ENCODE data around the gene CAV1. TPM values are rescaled to one million over a fixed set of nuclear protein-coding genes. Genes with fewer than 3 reads are reported as not detected.

The CAV1 gene
- total RNA-seq, 1 experiment from 2014 or later = not detected

DNA sequence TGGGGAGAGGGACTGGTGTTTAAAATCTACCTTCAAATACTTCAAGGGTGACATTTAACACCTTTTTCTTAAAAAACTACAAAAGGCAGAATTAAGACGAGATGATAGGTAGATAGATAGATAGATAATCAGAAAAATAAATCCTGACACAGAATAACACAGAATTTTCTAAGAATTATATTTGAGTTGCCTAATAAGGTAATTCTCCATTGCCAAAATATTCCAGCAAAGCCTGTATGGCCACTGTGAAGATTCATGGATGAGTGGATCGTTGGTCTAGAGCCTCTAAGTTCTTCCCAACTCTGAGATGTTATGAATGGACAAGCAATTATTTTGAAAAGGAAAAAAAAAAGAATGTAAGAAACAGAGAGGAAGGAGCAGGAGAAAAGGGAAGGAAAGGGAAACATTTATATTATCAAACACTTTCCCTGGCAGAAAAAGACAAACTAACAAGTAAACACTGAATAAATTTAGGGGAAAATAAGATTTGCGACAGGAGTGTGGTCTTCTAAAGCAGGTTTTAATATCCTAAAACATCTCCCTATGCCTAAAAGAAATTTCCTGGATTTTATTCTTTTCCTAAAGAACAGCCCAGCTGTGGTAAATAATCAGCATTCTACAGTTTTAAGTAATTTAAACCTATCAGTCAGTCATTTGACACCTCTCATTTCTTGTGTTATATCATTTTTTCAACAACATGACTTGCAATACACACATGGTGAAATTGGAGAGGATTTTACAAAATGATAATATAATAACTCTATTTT lies 32.8 kb upstream of the CAV1 start:
- H4K20me1 ChIP-seq (ENCODE audit: insufficient read depth, low read depth, low read length) = no peaks in the 10 kb centered on the region
- H3K27ac ChIP-seq (ENCODE audit: low read length) = no peak overlapping the region
- no peak overlapping the region for H2AFZ ChIP-seq (ENCODE audit: low read length)
- no peak for DNase-seq
- H3K4me1 ChIP-seq (ENCODE audit: low read length) = no peaks in the 10 kb centered on the region
- H3K36me3 ChIP-seq (ENCODE audit: insufficient read depth, low read length) = no peaks in the 10 kb centered on the region
- no peak overlapping the region for H3K4me3 ChIP-seq (ENCODE audit: low read length)
- H3K9ac ChIP-seq (ENCODE audit: low read length) = no peak overlapping the region
- no peaks in the 10 kb centered on the region for H3K9me3 ChIP-seq (ENCODE audit: low read length)
- no peak overlapping the region for H3K4me2 ChIP-seq (ENCODE audit: low read depth, low read length, poor library complexity, severe bottlenecking)
- no peaks in the 10 kb centered on the region for H3K79me2 ChIP-seq (ENCODE audit: low read length)
- no peaks in the 10 kb centered on the region for H3K27me3 ChIP-seq (ENCODE audit: low read length)
- no peaks in the 10 kb centered on the region for H3K9me2 ChIP-seq (replicated peaks; ENCODE audit: insufficient read depth, low read length)

GRCh38 chr7:116492654-116493109 lies 32.2 kb upstream of the CAV1 start:
- no peaks in the 10 kb centered on the region for H3K79me2 ChIP-seq (ENCODE audit: low read length)
- H3K4me1 ChIP-seq (ENCODE audit: low read length) = no peaks in the 10 kb centered on the region
- no peaks in the 10 kb centered on the region for H3K9me2 ChIP-seq (replicated peaks; ENCODE audit: insufficient read depth, low read length)
- DNase-seq = no peak
- no peaks in the 10 kb centered on the region for H3K27me3 ChIP-seq (ENCODE audit: low read length)
- H3K4me3 ChIP-seq (ENCODE audit: low read length) = no peak overlapping the region
- no peak overlapping the region for H3K4me2 ChIP-seq (ENCODE audit: low read depth, low read length, poor library complexity, severe bottlenecking)
- H3K9me3 ChIP-seq (ENCODE audit: low read length) = no peaks in the 10 kb centered on the region
- H3K27ac ChIP-seq (ENCODE audit: low read length) = no peak overlapping the region
- H2AFZ ChIP-seq (ENCODE audit: low read length) = no peak overlapping the region
- H3K9ac ChIP-seq (ENCODE audit: low read length) = no peak overlapping the region
- no peaks in the 10 kb centered on the region for H3K36me3 ChIP-seq (ENCODE audit: insufficient read depth, low read length)
- no peaks in the 10 kb centered on the region for H4K20me1 ChIP-seq (ENCODE audit: insufficient read depth, low read depth, low read length)

GRCh38 chr7:116493449-116493848 lies 31.4 kb upstream of the CAV1 start:
- Histone ChIP-seq H3K9me3 (ENCODE audit: low read length) (no peaks in the 10 kb centered on the region), H3K9ac (ENCODE audit: low read length) (no peak overlapping the region), H3K4me1 (ENCODE audit: low read length) (no peaks in the 10 kb centered on the region), H3K4me2 (ENCODE audit: low read depth, low read length, poor library complexity, severe bottlenecking) (no peak overlapping the region), H3K27me3 (ENCODE audit: low read length) (no peaks in the 10 kb centered on the region), H4K20me1 (ENCODE audit: insufficient read depth, low read depth, low read length) (no peaks in the 10 kb centered on the region), H3K36me3 (ENCODE audit: insufficient read depth, low read length) (no peaks in the 10 kb centered on the region), H3K9me2 (replicated peaks; ENCODE audit: insufficient read depth, low read length) (no peaks in the 10 kb centered on the region), H3K79me2 (ENCODE audit: low read length) (no peaks in the 10 kb centered on the region), H3K27ac (ENCODE audit: low read length) (no peak overlapping the region), H2AFZ (ENCODE audit: low read length) (no peak overlapping the region), H3K4me3 (ENCODE audit: low read length) (no peak overlapping the region)
- no peak for DNase-seq

- H3K79me2 ChIP-seq (ENCODE audit: low read length) = no peaks in the 10 kb centered on the region
- no peaks in the 10 kb centered on the region for H3K36me3 ChIP-seq (ENCODE audit: insufficient read depth, low read length)
- H3K9me2 ChIP-seq (replicated peaks; ENCODE audit: insufficient read depth, low read length) = no peaks in the 10 kb centered on the region
Observed at GRCh38 chr7:116494472-116494871, 30.4 kb upstream of the CAV1 start.

GRCh38 chr7:116495736-116496135 lies 29.1 kb upstream of the CAV1 start:
- H3K27me3 ChIP-seq (ENCODE audit: low read length) = no peaks in the 10 kb centered on the region
- H3K4me2 ChIP-seq (ENCODE audit: low read depth, low read length, poor library complexity, severe bottlenecking) = no peak overlapping the region
- no peaks in the 10 kb centered on the region for H3K9me3 ChIP-seq (ENCODE audit: low read length)

More at GRCh38 chr7:116494472-116494871, 30.4 kb upstream of the CAV1 start:
- DNase-seq = no peak
- no peaks in the 10 kb centered on the region for H3K9me3 ChIP-seq (ENCODE audit: low read length)
- no peaks in the 10 kb centered on the region for H3K4me1 ChIP-seq (ENCODE audit: low read length)
- no peaks in the 10 kb centered on the region for H4K20me1 ChIP-seq (ENCODE audit: insufficient read depth, low read depth, low read length)
- H3K27ac ChIP-seq (ENCODE audit: low read length) = no peak overlapping the region
- no peaks in the 10 kb centered on the region for H3K27me3 ChIP-seq (ENCODE audit: low read length)
- H2AFZ ChIP-seq (ENCODE audit: low read length) = no peak overlapping the region
- no peak overlapping the region for H3K4me2 ChIP-seq (ENCODE audit: low read depth, low read length, poor library complexity, severe bottlenecking)
- no peak overlapping the region for H3K4me3 ChIP-seq (ENCODE audit: low read length)
- no peak overlapping the region for H3K9ac ChIP-seq (ENCODE audit: low read length)

DNA sequence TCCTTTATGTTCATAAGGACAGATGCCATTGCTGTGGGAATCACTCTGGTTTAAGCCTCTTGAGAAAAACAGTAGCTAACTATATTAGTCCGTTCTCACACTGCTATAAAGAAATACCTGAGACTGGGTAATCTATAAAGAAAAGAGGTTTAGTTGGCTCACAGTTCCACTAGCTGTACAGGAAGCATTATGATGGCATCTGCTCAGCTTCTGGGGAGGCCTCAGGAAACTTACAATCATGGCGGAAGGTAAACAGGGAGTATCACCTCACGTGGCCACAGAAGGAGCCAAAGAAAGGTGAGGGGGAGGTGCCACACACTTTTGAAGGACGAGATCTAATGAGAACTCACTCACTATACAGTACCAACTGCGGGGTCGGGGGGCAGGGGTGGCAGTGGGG lies 28.2 kb upstream of the CAV1 start:
- H3K4me1 ChIP-seq (ENCODE audit: low read length) = no peaks in the 10 kb centered on the region
- no peaks in the 10 kb centered on the region for H3K9me2 ChIP-seq (replicated peaks; ENCODE audit: insufficient read depth, low read length)
- no peak overlapping the region for H3K4me2 ChIP-seq (ENCODE audit: low read depth, low read length, poor library complexity, severe bottlenecking)
- no peak overlapping the region for H3K9ac ChIP-seq (ENCODE audit: low read length)
- no peaks in the 10 kb centered on the region for H3K27me3 ChIP-seq (ENCODE audit: low read length)
- H3K36me3 ChIP-seq (ENCODE audit: insufficient read depth, low read length) = no peaks in the 10 kb centered on the region
- no peak overlapping the region for H3K4me3 ChIP-seq (ENCODE audit: low read length)
- no peaks in the 10 kb centered on the region for H3K79me2 ChIP-seq (ENCODE audit: low read length)
- no peak for DNase-seq
- no peak overlapping the region for H2AFZ ChIP-seq (ENCODE audit: low read length)
- no peaks in the 10 kb centered on the region for H4K20me1 ChIP-seq (ENCODE audit: insufficient read depth, low read depth, low read length)
- no peaks in the 10 kb centered on the region for H3K9me3 ChIP-seq (ENCODE audit: low read length)
- H3K27ac ChIP-seq (ENCODE audit: low read length) = no peak overlapping the region

More at GRCh38 chr7:116495736-116496135, 29.1 kb upstream of the CAV1 start:
- Histone ChIP-seq H3K9me2 (replicated peaks; ENCODE audit: insufficient read depth, low read length) (no peaks in the 10 kb centered on the region), H3K4me3 (ENCODE audit: low read length) (no peak overlapping the region), H4K20me1 (ENCODE audit: insufficient read depth, low read depth, low read length) (no peaks in the 10 kb centered on the region), H2AFZ (ENCODE audit: low read length) (no peak overlapping the region), H3K4me1 (ENCODE audit: low read length) (no peaks in the 10 kb centered on the region), H3K9ac (ENCODE audit: low read length) (no peak overlapping the region), H3K36me3 (ENCODE audit: insufficient read depth, low read length) (no peaks in the 10 kb centered on the region), H3K79me2 (ENCODE audit: low read length) (no peaks in the 10 kb centered on the region), H3K27ac (ENCODE audit: low read length) (no peak overlapping the region)
- DNase-seq = no peak

- no peaks in the 10 kb centered on the region for H3K9me2 ChIP-seq (replicated peaks; ENCODE audit: insufficient read depth, low read length)
- H3K4me1 ChIP-seq (ENCODE audit: low read length) = no peaks in the 10 kb centered on the region
- H3K36me3 ChIP-seq (ENCODE audit: insufficient read depth, low read length) = no peaks in the 10 kb centered on the region
- H4K20me1 ChIP-seq (ENCODE audit: insufficient read depth, low read depth, low read length) = no peaks in the 10 kb centered on the region
- H3K27ac ChIP-seq (ENCODE audit: low read length) = no peak overlapping the region
- no peak overlapping the region for H2AFZ ChIP-seq (ENCODE audit: low read length)
- no peaks in the 10 kb centered on the region for H3K27me3 ChIP-seq (ENCODE audit: low read length)
- no peaks in the 10 kb centered on the region for H3K79me2 ChIP-seq (ENCODE audit: low read length)
- no peak overlapping the region for H3K4me2 ChIP-seq (ENCODE audit: low read depth, low read length, poor library complexity, severe bottlenecking)
- DNase-seq = no peak
- no peaks in the 10 kb centered on the region for H3K9me3 ChIP-seq (ENCODE audit: low read length)
- no peak overlapping the region for H3K9ac ChIP-seq (ENCODE audit: low read length)
- H3K4me3 ChIP-seq (ENCODE audit: low read length) = no peak overlapping the region
Observed at GRCh38 chr7:116497708-116498107, 27.1 kb upstream of the CAV1 start.

GRCh38 chr7:116499168-116500077 lies 25.4 kb upstream of the CAV1 start, which contains the start of gene CAV2:
TSS of gene CAV2 (plus strand) at chr7:116499738. CDS start at chr7:116499782, 44 bp downstream.
- no peaks in the 10 kb centered on the region for H3K9me3 ChIP-seq (ENCODE audit: low read length)
- no peak within 1 kb of the TSS for H3K4me3 ChIP-seq (ENCODE audit: low read length)
- no peaks in the 10 kb centered on the region for H3K4me1 ChIP-seq (ENCODE audit: low read length)
- H3K9ac ChIP-seq (ENCODE audit: low read length) = no peak within 1 kb of the TSS
- H3K36me3 ChIP-seq (ENCODE audit: insufficient read depth, low read length) = no peaks in the 10 kb centered on the region
- H3K27me3 ChIP-seq (ENCODE audit: low read length) = no peaks in the 10 kb centered on the region
- H2AFZ ChIP-seq (ENCODE audit: low read length) = no peak within 1 kb of the TSS
- no peak within 1 kb of the TSS for H3K4me2 ChIP-seq (ENCODE audit: low read depth, low read length, poor library complexity, severe bottlenecking)
- H3K27ac ChIP-seq (ENCODE audit: low read length) = no peak within 1 kb of the TSS
- H3K9me2 ChIP-seq (replicated peaks; ENCODE audit: insufficient read depth, low read length) = no peaks in the 10 kb centered on the region
- no peaks in the 10 kb centered on the region for H3K79me2 ChIP-seq (ENCODE audit: low read length)
- no peak for DNase-seq
- no peaks in the 10 kb centered on the region for H4K20me1 ChIP-seq (ENCODE audit: insufficient read depth, low read depth, low read length)
